Endothelial cell of umbilical vein (primary cell): ENCODE results near the gene PSG5. TPM values are rescaled to one million over a fixed set of nuclear protein-coding genes. Genes with fewer than 3 reads are reported as not detected.
"Not testable (repeated sequence)": the region's sequence is repeated elsewhere in the genome, so short reads cannot be mapped to it uniquely, and the experiment has no call there.

ENCODE experiments used
- BruUV-seq: library from RNA; stranded (reverse); fragments of 400-500 nt; replicated peaks from 2 replicates; lab custom pipeline; 2021; lab: Mats Ljungman, UMichigan
- CTCF ChIA-PET: fragments of 300-600, 350-600 bp; sonication (Branson Sonifier 250); formaldehyde crosslinking; loops from one replicate; lab custom pipeline; 2021; ENCODE audit warnings: antibody characterized with exemption, inconsistent platforms; lab: Charles Lee
- POLR2A ChIA-PET: fragments of 300-600, 350-600 bp; sonication (Branson Sonifier 250); formaldehyde crosslinking; loops from one replicate; lab custom pipeline; 2021; ENCODE audit warnings: antibody characterized with exemption, inconsistent platforms; lab: Charles Lee
- DNase-seq: peaks from one replicate; pipeline ENCODE4 v3.0.0-alpha.2; 2011; ENCODE audit warnings: low read depth, low spot score
- FAIRE-seq: peaks from 2 replicates; lab custom pipeline; 2011; peaks lifted over from hg19 to GRCh38; lab: Jason Lieb, UNC
- H2AFZ ChIP-seq: 2 replicates; pipeline ENCODE4 v1.6.0; 2012; ENCODE audit warnings: low read depth, low read length, control low read depth, inconsistent platforms
- H3K27ac ChIP-seq: 2 replicates; pipeline ENCODE4 v1.5.1; 2011; ENCODE audit warnings: low read depth, mild to moderate bottlenecking, control low read depth, low read length, moderate library complexity; ENCODE audit not compliant: insufficient read depth
- H3K27me3 ChIP-seq, 2 experiments: 2 replicates each; pipeline versions ENCODE4 v1.6.0 to v1.6.1; 2011; ENCODE audit warnings: low read length in 2 of 2, mixed read lengths in 1 of 2; ENCODE audit not compliant: control insufficient read depth in 2 of 2, insufficient read depth in 2 of 2
- H3K36me3 ChIP-seq, 2 experiments: 2 replicates in 1 of 2; 3 replicates in 1 of 2; pipeline ENCODE4 v1.5.1; 2011; ENCODE audit warnings: low read length in 2 of 2, mild to moderate bottlenecking in 1 of 2, moderate library complexity in 1 of 2; ENCODE audit not compliant: control insufficient read depth in 2 of 2, insufficient read depth in 2 of 2; ENCODE audit errors: extremely low read depth in 1 of 2
- H3K4me1 ChIP-seq: 3 replicates; pipeline ENCODE4 v1.5.1; 2011; ENCODE audit warnings: mild to moderate bottlenecking, low read length; ENCODE audit not compliant: control insufficient read depth, insufficient read depth; ENCODE audit errors: extremely low read depth
- H3K4me2 ChIP-seq: 2 replicates; pipeline ENCODE4 v1.6.1; 2011; ENCODE audit warnings: low read length, control low read depth, mixed read lengths; ENCODE audit not compliant: insufficient read depth
- H3K4me3 ChIP-seq, 3 experiments: fragments of 200-600 bp in 1 of 3; sonication (generic), shearing (Covaris generic) in 1 of 3; replicated peaks in 1 of 3; 2 replicates each; pipeline ENCODE4 v1.5.1; 2011 to 2016; ENCODE audit warnings: control low read depth in 3 of 3, low read length in 3 of 3, mild to moderate bottlenecking in 2 of 3, inconsistent platforms in 1 of 3, low read depth in 1 of 3, moderate library complexity in 1 of 3; ENCODE audit not compliant: insufficient read depth in 1 of 3
- H3K79me2 ChIP-seq: 2 replicates; pipeline ENCODE4 v1.6.0; 2012; ENCODE audit warnings: low read length, inconsistent platforms; ENCODE audit not compliant: control insufficient read depth, insufficient read depth
- H3K9ac ChIP-seq: replicated peaks from 2 replicates; pipeline ENCODE3; 2011; ENCODE audit warnings: low read length, control low read depth; ENCODE audit not compliant: insufficient read depth; ENCODE audit errors: extremely low read depth
- H3K9me1 ChIP-seq: replicated peaks from 3 replicates; pipeline ENCODE4 v1.6.0; 2011; ENCODE audit warnings: mild to moderate bottlenecking, low read length; ENCODE audit not compliant: control insufficient read depth, insufficient read depth; ENCODE audit errors: extremely low read depth
- H3K9me3 ChIP-seq: replicated peaks from 2 replicates; pipeline ENCODE4 v1.5.1; 2012; ENCODE audit warnings: low read length, inconsistent platforms; ENCODE audit not compliant: control insufficient read depth, insufficient read depth
- H4K20me1 ChIP-seq: replicated peaks from 2 replicates; pipeline ENCODE3; 2011; ENCODE audit warnings: mild to moderate bottlenecking, low read length; ENCODE audit not compliant: control insufficient read depth, insufficient read depth; ENCODE audit errors: extremely low read depth
- CTCF ChIP-seq, 2 donors: IDR thresholded peaks; 1 replicate in 1 of 2; 2 replicates in 1 of 2; pipeline ENCODE4 v1.5.1; 2011; ENCODE audit warnings: low read length in 2 of 2, mild to moderate bottlenecking in 2 of 2, moderate library complexity in 2 of 2, control low read depth in 1 of 2, inconsistent platforms in 1 of 2, low read depth in 1 of 2; ENCODE audit not compliant: insufficient read depth in 1 of 2; ENCODE audit errors: extremely low read depth in 1 of 2
- EZH2 ChIP-seq: IDR thresholded peaks from 2 replicates; pipeline ENCODE4 v1.6.1; 2012; ENCODE audit warnings: borderline replicate concordance, low read depth, mild to moderate bottlenecking, moderate library complexity, low read length, inconsistent platforms; ENCODE audit not compliant: severe bottlenecking
- FOS ChIP-seq: IDR thresholded peaks from 2 replicates; pipeline ENCODE4 v1.6.1; 2011; ENCODE audit warnings: mild to moderate bottlenecking, low read length, moderate library complexity, borderline replicate concordance; ENCODE audit not compliant: insufficient read depth
- GATA2 ChIP-seq: IDR thresholded peaks from 2 replicates; pipeline ENCODE4 v1.7.0; 2011; ENCODE audit warnings: low read depth, mild to moderate bottlenecking, moderate library complexity, mixed read lengths, low read length; ENCODE audit not compliant: insufficient read length, insufficient read depth
- JUN ChIP-seq: IDR thresholded peaks from 2 replicates; pipeline ENCODE4 v1.6.1; 2011; ENCODE audit warnings: borderline replicate concordance, low read depth; ENCODE audit not compliant: insufficient read length, insufficient read depth
- MAX ChIP-seq: IDR thresholded peaks from 2 replicates; pipeline ENCODE4 v1.6.1; 2011; ENCODE audit not compliant: insufficient read depth, insufficient read length
- MYC ChIP-seq: IDR thresholded peaks from one replicate; pipeline ENCODE4 v1.6.1; 2011; ENCODE audit warnings: mild to moderate bottlenecking, low read depth, low read length
- POLR2A ChIP-seq: IDR thresholded peaks from 2 replicates; pipeline ENCODE4 v1.6.1; 2012; ENCODE audit warnings: low read depth, mild to moderate bottlenecking, control low read depth, low read length
- POLR2AphosphoS5 ChIP-seq: IDR thresholded peaks from 2 replicates; pipeline ENCODE4 v1.6.1; 2012; ENCODE audit warnings: low read depth, mild to moderate bottlenecking, control low read depth, low read length, moderate library complexity; ENCODE audit not compliant: insufficient read depth
- dilution Hi-C: fragments of 300-500 bp; cut with MboI; formaldehyde crosslinking; loops from one replicate; pipeline ENCODE4 v1.15.0; 2019; ENCODE audit warnings: low sequenced_read_pairs; ENCODE audit not compliant: extremely low pct_ligation_motif_present
- intact Hi-C: fragments of 100-400 bp; cut with micrococcal nuclease; formaldehyde crosslinking; loops from one replicate; pipeline ENCODE4 v1.10.0; 2022
- polyA plus RNA-seq, 4 experiments: library from polyadenylated mRNA; depleted of rRNA in 3 of 4; stranded (reverse) in 3 of 4; unstranded in 1 of 4; fragments of >200 nt; gene quantifications; 2 replicates each; pipeline versions ENCODE4 v1.2.1 to v1.2.3, GENCODE V29; 2011 to 2012; ENCODE audit warnings: missing spikeins in 1 of 4
- total RNA-seq: library from RNA; stranded (reverse); gene quantifications from 2 replicates; pipeline ENCODE4 v1.2.3, GENCODE V29; 2021

PSG5 gene
- total and polyA plus RNA-seq, 2 donors (not counting 3 experiments of a cell fraction or from before 2014, with no cell fraction given): not detected

DNA sequence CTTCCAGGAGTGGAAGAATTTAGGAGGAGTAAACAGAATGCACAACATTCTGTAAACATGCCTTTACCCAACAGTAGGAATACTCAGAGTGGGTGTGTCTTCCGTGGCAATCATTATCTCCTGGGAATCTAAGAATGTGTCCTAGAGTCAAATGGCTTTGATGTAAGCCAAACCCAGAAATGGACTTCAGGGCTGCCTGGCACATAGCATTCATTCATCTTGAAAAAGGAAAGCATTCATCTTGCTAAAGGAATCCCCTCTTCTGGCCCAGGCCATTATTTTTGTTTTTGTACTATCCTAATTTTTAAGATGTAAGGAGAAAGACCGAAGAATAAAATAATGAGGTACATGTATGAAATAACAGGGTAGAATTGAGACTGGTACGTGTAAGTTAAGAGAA is 23.2 kb downstream of the PSG5 start:
- CTCF ChIA-PET, intact Hi-C loops, H3K4me1 ChIP-seq, H2AFZ ChIP-seq, H3K27me3 ChIP-seq, FAIRE-seq, H4K20me1 ChIP-seq, H3K36me3 ChIP-seq, H3K79me2 ChIP-seq, H3K4me3 ChIP-seq, H3K4me2 ChIP-seq, BruUV-seq, dilution Hi-C loops, POLR2A ChIA-PET, H3K27ac ChIP-seq, DNase-seq, H3K9me3 ChIP-seq, H3K9ac ChIP-seq, H3K9me1 ChIP-seq: not testable (repeated sequence)

- H3K4me2 ChIP-seq, H3K9me3 ChIP-seq, H3K9ac ChIP-seq, H3K36me3 ChIP-seq, H3K27me3 ChIP-seq, dilution Hi-C loops, POLR2A ChIA-PET, DNase-seq, BruUV-seq, H3K79me2 ChIP-seq, intact Hi-C loops, H3K4me1 ChIP-seq, H3K9me1 ChIP-seq, CTCF ChIA-PET, H3K27ac ChIP-seq, H4K20me1 ChIP-seq, FAIRE-seq, H3K4me3 ChIP-seq, H2AFZ ChIP-seq: not testable (repeated sequence)
Observed at GRCh38 chr19:43162261-43162660, 24.1 kb downstream of the PSG5 start.

DNA sequence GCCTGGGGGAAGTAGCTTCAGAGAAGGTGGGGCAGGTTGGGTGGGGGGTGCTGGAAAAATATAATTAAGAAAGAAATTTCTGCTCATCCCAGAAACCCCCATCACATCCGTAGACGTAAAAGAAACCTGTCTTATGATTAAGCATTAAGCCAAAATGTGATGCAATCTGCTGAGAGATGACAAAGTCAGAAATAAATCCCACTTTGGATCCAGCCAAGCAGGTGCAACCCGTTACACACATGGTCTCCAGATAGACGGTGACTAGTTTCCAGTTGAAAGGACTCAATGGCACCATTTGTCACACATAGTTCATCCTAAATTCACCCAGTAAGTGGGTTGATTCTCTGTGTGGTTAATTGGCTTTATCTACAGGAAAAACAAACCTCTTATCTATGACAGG is 34.1 kb downstream of the PSG5 start:
- no peaks in the 10 kb centered on the region for H3K9me1 ChIP-seq
- no peak overlapping the region for H3K27ac ChIP-seq
- POLR2A ChIA-PET: no interaction called here
- no peaks in the 10 kb centered on the region for H4K20me1 ChIP-seq
- BruUV-seq: no TSS peak
- H3K4me3 ChIP-seq: no peak overlapping the region
- intact Hi-C loops (no loop called here), dilution Hi-C loops (no loop called here)
- no peaks in the 10 kb centered on the region for H3K27me3 ChIP-seq
- FAIRE-seq (no peak), DNase-seq (no peak)
- no peaks in the 10 kb centered on the region for H3K4me1 ChIP-seq
- no peak overlapping the region for H2AFZ ChIP-seq
- H3K4me2 ChIP-seq: no peak overlapping the region
- no peak overlapping the region for H3K9ac ChIP-seq
- TF ChIP-seq POLR2AphosphoS5 (no peak), CTCF (IDR thresholded peaks at IDR 0.05; ENCODE audit: extremely low read depth in 1 of 2, insufficient read depth in 1 of 2, low read depth in 1 of 2, low read length in 2 of 2) (no peak), FOS (no peak), MAX (no peak), POLR2A (no peak), GATA2 (no peak), JUN (no peak), EZH2 (no peak), MYC (no peak)
- no peaks in the 10 kb centered on the region for H3K9me3 ChIP-seq
- no peaks in the 10 kb centered on the region for H3K36me3 ChIP-seq
- CTCF ChIA-PET: no interaction called here
- no peaks in the 10 kb centered on the region for H3K79me2 ChIP-seq
